ENCODE results near the gene CPNE2.
"Not testable (repeated sequence)": the region's sequence is repeated elsewhere in the genome, so short reads cannot be mapped to it uniquely, and the experiment has no call there.

The CPNE2 gene

DNA sequence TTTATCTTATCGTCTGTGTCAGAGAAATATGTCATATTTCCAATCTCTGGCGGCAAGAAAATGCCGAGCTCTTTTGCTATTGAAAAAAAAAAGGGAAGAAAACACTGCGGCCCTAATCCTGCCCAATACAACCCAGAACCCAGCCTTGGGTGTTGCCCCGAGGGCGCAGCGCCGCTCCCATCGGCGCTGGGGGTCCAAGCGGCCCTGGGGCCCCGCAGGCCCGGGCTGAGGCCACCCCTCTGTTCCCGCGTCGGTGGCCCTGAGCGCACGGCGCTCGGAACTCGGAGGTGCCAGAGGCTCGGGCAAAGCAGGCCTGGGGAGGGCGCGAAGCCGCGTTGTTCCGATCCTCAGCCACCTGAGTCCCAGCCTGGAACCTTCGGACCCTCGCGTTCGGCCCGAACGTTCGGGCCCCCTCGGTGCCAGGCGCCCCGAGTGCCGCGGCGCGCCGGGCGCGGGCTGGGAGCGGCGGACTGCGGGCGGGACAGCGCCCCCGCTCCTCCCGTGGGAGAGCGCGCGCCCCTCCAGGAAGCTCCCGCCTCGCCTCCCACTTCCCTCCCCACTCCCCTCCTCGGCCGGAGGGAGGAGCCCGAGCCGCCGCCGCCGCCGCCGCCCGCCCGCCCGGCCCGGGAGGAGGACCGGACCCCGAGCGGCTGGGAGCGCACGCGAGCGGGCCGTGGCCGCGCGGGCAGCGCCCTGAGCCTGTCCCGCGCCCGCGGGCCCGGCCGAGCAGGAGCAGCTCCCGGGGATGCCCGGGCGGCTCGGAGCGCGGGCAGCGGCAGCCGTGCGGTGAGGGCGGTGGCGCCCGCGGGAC, at the start of gene CPNE2:
Gene CPNE2 (plus strand): TSS at position 609 of the 811 bp plus-strand sequence. CDS start 18,160 bp downstream, outside the sequence.
- DNase-seq (ENCODE audit: low read depth), result no peak

DNA sequence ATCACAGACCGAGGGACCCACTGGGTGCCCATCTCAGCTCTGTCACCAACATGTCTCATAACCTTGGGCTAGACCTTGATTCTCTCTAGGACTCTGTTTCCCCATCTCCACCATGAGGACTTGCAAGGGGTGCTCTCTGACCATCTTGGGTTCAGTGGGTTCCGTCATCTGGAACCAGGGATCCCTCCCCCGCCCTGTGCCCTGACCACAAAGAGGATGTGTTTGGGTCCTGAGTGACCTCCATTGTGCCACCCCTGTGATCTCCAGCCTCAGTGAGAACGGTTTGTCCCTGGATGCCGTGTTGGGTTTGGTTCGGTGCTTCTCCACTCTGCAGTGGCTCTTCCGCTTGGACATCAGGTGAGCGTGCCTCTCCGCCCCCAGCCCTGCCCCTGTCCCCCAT, 49.1 kb upstream of the CPNE2 start:
- no peak for DNase-seq (ENCODE audit: low read depth)

DNA sequence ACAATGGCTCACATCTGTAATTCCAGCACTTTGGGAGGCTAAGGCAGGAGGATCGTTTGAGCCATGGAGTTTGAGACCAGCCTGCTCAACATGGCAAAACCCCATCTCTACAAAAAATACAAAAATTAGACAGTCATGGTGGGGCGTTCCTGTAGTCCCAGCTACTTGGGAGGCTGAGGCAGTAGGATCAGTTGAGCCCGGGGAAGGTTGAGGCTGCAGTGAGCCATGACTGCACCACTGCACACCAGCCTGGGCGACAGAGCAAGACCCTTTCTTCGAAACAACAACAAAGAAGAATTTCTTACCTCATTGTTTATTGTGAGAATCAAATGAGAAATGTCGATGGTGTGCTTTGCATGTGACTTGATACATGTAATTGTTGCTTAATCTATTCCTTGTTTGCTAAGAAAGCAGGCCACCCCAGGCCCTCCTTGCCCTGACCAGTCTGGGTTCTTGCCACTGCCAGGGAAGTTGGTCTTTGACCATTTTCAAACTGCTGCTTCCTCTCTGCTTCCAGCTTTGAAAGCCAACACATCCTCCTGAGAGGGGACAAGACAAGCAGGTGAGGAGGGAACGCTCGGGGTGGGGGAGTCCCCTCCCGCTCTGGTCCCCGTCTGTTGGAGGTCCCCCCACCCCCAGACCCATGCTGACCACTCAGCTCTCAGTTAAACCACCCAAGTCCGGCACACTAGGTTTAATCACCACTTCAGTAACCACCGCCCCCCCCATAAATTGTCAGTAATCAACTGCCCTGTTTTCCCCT, 47.3 kb upstream of the CPNE2 start:
- DNase-seq (ENCODE audit: low read depth), result no peak

DNA sequence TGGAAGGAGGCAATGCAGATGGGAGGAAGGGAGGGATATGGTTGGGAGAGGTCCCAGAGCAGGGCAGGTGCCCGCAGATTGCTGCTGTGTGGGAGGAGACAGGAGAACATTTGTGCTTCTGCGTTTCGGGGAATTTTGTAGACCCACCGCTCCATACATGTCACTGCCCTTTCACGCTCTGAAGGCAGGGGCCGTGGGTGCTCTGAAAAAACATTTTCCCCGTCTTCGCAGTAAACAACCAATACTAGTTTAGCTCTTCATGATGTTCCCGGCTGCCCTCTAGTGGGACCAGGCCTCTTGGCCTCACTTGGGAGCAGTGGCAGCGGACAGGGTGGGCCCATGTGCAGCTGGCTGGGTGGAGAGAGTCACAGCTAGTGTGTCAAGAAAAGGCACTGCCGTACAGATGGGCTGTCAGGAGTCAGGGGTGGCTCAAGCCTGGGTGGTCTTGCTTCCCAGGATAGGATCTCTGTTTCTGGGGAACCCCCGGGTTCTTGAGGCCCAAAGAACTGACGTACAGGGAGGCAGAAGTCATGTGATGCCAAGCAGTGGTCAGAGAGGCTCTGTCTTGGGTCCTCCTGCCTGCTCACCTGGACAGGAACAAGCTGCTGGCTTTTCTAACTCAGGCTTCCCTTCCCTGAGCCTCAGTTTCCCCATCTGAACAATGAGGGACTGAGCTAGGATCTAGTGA, 46.5 kb upstream of the CPNE2 start:
- no peak for DNase-seq (ENCODE audit: low read depth)

DNA sequence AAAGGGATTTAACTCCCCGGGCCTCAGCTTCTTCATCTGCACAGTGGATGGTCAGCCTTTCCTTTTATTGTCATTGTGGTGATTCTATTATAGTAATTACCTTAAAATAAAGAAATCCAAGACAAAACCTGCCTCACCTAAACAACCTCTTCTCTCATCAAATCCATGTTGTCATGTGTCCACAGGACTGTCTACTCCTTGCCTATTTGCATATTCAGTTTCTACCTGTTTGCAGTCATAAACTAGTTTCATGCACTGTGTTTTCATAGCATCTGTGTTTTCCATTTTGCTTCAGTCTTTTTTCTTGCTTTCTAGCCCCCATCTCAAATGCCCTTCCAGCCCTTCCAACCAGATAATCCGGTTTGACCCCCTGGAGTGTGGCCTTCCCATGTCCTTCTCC, 44.3 kb upstream of the CPNE2 start:
- DNase-seq (ENCODE audit: low read depth), result no peak

DNA sequence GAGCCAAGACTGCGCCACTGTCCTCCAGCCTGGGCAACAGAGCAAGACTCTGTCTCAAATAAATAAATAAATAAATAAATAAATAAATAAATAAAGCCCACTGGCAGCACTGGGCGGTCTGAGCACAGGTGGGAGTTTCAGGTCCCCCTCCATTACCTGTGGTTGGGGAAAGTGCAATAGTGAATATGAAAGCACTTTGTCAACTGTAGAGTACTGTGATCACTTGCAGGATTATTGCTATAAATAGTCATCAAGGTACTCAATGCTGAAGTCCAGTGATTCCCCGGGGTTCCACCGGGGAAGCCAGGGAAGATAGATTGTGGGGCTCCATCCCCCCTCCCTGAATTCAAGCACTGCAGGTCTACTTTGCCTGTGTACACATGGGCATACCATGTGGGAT, 42.7 kb upstream of the CPNE2 start:
- DNase-seq (ENCODE audit: low read depth), result no peak

DNA sequence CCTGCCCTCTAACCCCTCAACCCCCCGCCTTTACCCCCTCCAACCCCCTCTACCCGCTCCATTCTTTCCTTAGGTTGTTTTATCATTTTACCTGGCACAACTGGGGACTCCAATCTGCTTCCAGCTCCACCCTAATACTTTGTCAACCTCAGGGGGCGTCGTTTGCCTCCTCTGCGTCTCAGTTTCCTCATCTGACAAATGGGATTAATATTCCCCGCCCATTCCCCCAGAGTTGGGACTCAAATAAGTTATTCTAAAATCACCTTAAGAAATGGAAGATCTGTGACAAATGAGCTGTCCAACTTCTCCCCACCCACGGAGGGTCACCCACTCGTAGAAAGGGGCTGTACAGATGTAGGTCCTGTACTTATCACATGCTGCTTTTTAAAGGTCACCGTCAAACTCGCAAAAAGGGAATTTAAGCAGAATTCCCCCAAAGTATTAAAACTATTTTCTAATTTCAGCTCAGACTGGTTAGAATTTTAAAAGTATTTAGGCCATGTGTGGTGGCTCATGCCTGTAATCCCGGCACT, 40.6 kb upstream of the CPNE2 start:
- DNase-seq (ENCODE audit: low read depth), result no peak

DNA sequence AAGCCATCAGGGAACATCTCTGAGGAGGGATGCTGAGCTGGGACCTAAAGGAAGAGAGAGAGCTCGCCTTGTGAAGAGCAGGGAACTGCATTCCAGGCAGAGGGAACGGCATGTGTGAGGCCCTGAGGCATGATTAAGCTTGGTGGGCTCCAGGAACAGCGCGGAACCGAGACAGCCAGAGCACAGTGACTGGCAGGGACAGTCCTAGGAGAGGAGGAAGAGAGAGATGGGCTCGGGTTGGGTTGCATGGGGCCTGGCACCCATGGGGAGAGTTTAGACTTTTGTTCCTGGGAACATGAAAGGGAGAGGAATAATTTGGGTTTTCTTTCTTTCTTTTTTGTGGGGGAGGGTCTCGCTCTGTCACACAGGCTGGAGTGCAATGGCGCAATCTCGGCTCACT, 39.2 kb upstream of the CPNE2 start:
- DNase-seq (ENCODE audit: low read depth), result no peak

DNA sequence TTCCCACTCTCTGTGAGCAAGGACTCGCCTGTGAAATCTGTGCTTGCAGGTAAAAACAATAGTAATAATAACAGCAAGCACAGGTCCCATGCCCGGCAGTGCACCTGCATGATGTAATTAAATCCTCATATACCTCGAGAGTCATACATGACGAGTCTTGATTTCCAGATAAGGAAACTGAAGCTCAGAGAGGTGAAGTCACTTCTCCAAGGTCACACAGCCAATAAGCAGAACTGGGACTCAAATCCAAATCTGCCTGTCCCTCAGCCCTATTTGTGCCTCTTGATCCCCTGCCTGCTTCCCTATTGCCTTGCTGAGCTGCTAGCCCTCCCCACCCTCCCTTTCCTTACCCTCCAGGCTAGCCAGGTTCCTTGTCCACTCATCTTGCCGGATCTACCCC, 38.0 kb upstream of the CPNE2 start:
- no peak for DNase-seq (ENCODE audit: low read depth)

DNA sequence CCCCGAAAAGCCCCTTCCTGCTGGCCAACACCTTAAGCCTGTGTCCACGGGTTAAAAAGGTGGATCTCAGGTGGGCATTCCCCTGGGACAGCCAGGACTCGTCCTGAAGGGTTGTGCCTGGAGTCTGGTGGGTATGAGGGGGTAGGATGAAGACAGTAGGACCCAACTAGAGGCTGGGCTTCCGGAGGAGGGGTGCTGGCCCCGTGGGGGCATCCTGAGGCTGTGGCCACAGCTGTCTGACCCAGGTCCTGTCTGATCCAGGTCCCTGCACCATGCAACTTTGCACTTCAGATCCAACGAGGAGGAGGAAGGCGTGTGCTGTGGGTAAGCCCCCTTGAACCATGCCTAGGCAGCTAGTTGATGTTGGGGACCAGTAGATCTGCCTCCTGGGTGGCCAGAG, 37.6 kb upstream of the CPNE2 start:
- DNase-seq (ENCODE audit: low read depth), result no peak

DNA sequence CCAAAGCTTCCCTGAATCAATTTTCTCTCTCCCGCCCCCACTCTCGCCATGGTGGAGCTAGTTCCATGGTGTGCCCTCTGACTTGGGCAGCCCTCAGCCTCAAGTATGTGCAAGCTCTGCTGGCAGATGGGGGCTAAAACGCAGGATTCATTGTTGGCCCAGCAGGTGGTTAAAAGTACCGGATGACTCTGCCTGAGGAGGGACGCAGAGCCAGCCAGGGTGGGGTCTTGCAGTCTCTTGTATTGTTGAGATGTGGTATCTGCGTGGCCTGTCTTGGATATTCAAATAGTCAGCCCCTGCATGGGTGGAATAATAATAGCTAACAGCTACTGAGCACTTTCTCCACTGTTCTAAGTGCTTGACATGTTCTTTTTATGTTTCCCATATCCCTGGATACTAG, 36.7 kb upstream of the CPNE2 start:
- DNase-seq (ENCODE audit: low read depth), result no peak

DNA sequence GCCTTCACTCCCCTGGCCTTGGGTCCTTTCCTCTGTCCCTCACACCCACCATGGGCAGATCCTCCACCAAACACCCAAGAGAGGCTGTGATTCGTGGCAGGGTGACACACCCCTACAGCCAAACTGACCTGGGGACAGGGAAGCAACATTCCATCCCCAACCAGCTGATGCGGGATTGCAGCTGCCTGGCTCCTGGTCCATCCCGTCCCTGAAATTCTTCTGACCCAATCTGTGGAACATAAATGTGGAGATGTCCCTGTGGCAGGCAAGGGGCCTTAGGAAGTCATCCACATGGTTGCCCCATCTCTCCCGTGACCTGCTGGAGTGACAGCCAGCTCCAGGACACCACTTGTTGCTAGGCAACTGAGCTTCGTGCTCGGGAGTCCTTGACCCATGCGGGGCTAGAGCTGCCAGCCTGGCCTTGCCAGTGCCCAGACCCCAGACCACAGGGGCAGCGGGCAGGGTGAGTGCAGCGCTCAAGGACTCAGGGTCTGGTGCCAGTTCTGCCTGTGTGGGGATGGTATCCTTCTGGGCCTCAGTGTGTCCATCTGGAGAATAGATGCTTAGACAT, 34.0 kb upstream of the CPNE2 start:
- no peak for DNase-seq (ENCODE audit: low read depth)

DNA sequence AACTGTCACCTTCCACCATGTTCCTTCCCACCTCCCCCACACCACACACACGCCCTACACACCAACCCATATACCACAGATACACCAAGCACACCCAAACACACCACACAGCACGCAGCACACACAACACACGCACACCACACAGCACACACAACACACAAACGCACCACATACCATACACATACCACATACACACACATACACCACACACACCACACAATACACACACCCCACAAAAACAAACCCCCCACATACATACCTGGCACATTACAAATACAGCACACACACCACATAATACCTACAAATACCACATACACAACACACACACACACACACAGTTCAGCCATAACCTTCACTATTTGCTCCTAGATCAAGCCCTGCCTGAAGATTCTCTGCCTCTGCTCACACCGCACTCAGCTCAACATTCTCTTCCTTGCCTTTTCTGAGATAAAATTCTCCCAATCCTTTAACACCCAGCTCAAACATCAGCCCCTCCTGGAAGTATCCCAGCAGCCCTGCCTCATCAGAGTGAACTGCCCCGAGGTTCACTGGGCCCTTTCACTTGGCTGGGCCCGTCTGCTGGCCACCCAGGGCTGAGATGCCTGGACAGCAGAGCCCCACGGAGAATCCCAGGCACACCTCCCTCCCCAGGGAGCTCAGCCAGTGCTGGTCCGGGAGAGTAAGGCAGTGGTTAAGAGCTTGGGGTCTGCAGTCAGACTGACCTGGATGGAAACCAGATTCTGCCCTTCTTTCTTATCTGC, 31.9 kb upstream of the CPNE2 start:
- no peak for DNase-seq (ENCODE audit: low read depth)

DNA sequence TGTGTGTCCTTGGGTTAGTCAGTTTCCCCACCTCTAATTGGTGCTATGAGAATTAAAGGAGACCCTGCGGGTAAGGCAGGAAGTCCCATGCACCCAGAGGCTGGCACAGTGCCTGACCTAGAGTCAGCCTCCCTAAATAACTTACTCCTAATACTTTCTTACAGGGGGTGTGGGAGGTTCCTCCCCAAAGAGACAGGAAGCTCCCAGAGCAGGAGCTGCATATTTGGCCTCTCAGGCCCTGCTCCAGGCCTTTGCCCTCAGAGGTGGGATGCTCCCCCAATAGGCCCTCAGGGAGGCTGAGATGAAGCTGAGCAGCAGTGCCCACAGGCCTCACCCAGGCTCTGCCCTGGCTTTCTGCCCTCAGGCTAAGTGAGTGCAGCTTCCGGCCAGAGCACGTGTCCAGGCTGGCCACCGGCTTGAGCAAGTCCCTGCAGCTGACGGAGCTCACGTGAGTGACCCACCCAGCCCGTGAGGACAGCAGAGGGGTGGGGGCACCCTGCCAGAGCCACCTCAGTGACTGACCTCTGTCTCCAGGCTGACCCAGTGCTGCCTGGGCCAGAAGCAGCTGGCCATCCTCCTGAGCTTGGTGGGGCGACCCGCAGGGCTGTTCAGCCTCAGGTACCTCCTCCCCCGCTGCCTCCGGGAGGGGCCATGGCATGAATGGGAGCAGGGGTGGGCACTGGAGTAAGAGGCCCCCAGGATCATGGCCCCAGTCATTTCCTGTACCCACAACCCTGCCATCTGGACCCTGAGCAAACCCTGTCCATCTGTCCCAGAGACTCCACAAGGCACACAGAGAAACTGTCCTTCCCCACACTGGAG, 31.1 kb upstream of the CPNE2 start:
- DNase-seq (ENCODE audit: low read depth), result peak; percentile 48

DNA sequence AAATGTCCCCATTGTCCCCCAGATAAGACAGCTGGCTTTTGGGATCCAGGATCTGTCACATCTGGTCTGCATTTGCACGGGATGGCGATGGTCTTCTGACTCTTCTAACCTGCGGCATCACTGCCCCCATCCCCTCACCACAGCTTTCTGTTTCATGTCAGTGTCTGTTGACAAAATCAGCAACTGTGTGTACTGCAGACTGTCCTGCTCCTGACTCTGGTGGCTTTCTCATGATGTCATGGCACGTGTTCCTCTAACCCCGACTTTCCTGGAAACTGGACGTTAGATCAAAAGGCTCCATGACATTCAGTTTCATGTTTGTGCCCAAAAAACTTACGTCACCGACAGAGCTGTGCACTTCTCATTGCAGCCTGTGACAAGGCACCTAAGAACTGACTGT, 30.1 kb upstream of the CPNE2 start:
- no peak for DNase-seq (ENCODE audit: low read depth)

DNA sequence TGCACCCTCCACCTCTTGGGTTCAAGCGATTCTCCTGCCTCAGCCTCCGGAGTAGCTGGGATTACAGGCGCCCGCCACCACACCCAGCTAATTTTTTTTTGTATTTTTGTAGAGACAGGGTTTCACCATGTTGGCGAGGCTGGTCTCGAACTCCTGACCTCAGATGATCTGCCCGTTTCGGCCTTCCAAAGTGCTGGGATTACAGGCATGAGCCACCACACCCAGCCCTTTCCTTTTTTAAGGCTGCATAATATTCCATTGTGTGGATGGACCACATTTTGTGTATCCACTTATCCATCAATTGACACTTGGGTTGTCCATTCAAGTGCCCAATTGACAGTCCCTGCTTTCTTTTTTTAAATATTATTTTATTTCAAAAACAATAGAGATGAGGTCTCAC, 29.2 kb upstream of the CPNE2 start:
- DNase-seq (ENCODE audit: low read depth), result not testable (repeated sequence)

DNA sequence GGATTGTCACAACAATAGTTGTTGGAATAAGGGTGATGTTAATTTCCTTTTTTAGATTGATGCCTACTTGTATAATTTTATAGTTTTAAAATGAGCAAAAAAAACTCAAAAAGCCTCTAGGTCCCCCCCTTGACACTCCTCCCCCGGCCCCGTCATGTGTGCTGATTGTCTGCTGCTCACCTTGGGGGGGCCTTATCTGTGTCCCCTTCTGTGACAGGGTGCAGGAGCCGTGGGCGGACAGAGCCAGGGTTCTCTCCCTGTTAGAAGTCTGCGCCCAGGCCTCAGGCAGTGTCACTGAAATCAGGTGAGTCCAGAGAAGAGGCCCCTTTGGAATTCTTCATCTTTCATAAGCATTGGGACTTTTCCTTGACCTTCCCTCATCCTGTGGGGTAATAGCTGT, 27.4 kb upstream of the CPNE2 start:
- no peak for DNase-seq (ENCODE audit: low read depth)

DNA sequence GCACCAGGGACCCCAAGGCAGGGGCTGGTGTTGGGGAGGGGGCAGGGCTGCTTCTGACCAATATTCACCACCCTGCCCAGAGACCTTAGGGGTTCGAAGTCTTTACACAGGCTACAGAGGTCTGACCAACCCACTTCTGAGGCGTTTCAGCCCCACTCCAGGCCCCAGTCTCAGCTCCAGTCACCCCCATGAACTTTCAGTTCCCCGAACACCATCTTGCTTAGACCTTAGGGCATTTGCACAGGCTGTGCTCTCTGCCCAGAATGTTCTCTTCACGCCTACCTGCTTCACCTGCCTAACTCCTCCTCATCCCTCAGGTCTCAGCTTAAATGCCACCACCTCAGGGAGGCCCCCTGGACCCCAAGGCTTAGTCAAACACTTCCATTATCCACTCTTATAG, 25.8 kb upstream of the CPNE2 start:
- no peak for DNase-seq (ENCODE audit: low read depth)

DNA sequence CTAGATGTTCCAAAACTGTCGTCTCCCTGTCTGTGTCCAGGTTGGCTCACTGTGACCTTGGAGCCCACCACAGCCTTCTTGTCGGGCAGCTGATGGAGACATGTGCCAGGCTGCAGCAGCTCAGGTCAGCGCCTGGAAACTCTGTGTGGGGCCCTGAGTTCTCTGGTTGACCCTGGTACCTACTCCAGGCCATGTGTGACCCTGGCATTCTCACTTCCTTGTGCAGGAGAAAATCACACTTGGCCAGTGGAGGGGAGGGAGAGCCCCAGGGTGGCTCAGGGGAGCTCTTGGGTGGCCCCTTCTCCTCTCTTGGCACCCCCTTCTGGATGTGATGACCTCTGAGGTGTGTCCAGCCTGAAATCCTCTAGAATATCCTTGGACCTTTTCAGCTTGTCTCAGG, 25.0 kb upstream of the CPNE2 start:
- DNase-seq (ENCODE audit: low read depth), result no peak

DNA sequence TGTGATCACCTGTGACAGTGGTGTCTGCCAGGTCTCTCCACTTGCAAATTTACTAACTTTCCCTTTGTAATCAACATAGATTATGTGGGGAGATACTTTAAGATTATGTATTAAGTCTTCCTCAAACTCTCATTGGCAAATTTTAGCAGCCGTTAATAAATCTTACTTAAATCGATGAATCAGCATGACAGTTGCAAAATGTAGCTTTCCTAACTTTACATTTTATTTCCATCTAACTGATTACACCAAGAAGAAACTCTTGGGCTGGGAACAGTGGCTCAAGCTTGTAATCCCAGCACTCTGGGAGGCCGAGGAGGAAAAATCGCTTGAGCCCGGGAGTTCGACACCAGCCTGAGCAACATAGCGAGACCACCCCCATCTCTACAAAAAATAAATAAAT, 23.3 kb upstream of the CPNE2 start:
- DNase-seq (ENCODE audit: low read depth), result no peak
